H1 (cell line): ENCODE data around the gene GMIP.

ENCODE experiments used
- POLR2A ChIP-seq, 2 experiments: IDR thresholded peaks; 1 replicate in 1 of 2; 2 replicates in 1 of 2; pipeline ENCODE4 v1.6.1; 2011; ENCODE audit warnings: low read depth in 2 of 2, low read length in 2 of 2, mild to moderate bottlenecking in 2 of 2; ENCODE audit errors: control extremely low read depth in 1 of 2
- SIN3A ChIP-seq, 2 experiments: IDR thresholded peaks in 1 of 2; conservative IDR thresholded peaks in 1 of 2; 2 replicates each; pipeline ENCODE4 v1.6.1; 2011 to 2012; ENCODE audit warnings: low read length in 2 of 2, improper control_type of control experiment in 1 of 2, low read depth in 1 of 2, mild to moderate bottlenecking in 1 of 2
- TCF12 ChIP-seq: IDR thresholded peaks from 2 replicates; pipeline ENCODE4 v1.6.1; 2011; ENCODE audit warnings: low read depth, mild to moderate bottlenecking, low read length
- TF ChIP-seq, protein P1 (sequence below), 3 experiments: IDR thresholded peaks; 1 replicate in 2 of 3; 2 replicates in 1 of 3; pipeline versions ENCODE4 v1.5.1 to v1.6.1; 2011; ENCODE audit warnings: low read length in 3 of 3, mild to moderate bottlenecking in 3 of 3, inconsistent platforms in 2 of 3, low read depth in 1 of 3, moderate library complexity in 1 of 3; ENCODE audit not compliant: insufficient read depth in 1 of 3; ENCODE audit errors: control extremely low read depth in 1 of 3

- TF ChIP-seq, protein P1, sequence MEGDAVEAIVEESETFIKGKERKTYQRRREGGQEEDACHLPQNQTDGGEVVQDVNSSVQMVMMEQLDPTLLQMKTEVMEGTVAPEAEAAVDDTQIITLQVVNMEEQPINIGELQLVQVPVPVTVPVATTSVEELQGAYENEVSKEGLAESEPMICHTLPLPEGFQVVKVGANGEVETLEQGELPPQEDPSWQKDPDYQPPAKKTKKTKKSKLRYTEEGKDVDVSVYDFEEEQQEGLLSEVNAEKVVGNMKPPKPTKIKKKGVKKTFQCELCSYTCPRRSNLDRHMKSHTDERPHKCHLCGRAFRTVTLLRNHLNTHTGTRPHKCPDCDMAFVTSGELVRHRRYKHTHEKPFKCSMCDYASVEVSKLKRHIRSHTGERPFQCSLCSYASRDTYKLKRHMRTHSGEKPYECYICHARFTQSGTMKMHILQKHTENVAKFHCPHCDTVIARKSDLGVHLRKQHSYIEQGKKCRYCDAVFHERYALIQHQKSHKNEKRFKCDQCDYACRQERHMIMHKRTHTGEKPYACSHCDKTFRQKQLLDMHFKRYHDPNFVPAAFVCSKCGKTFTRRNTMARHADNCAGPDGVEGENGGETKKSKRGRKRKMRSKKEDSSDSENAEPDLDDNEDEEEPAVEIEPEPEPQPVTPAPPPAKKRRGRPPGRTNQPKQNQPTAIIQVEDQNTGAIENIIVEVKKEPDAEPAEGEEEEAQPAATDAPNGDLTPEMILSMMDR (IDR thresholded peaks at IDR 0.05; ENCODE audit: control extremely low read depth in 1 of 3, insufficient read depth in 1 of 3, low read depth in 1 of 3, low read length in 3 of 3), result no peak
- TF ChIP-seq SIN3A (conservative IDR thresholded peaks at IDR 0.05 in 1 of 2, IDR thresholded peaks at IDR 0.05 in 1 of 2; ENCODE audit: low read depth in 1 of 2, low read length in 2 of 2) (peak in 1 of 2 experiments; percentile 6; a peak in 1 of 4 replicates), TCF12 (no peak), POLR2A (IDR thresholded peaks at IDR 0.05; ENCODE audit: control extremely low read depth in 1 of 2, low read depth in 2 of 2, low read length in 2 of 2) (peak; percentile 66 to 90)
Observed at GRCh38 chr19:19627621-19628500, 15.6 kb downstream of the GMIP start, which contains the start of gene LPAR2.
